Mucosa of descending colon (tissue), 3 donors: Measurements from ENCODE around the gene TSEN34. TPM values are rescaled to one million over a fixed set of nuclear protein-coding genes. Genes with fewer than 3 reads are reported as not detected.

Experiments used
- ATAC-seq: fragments of 200-7000 bp; cut with Tn5 transposase; one replicate; pipeline ENCODE4 v1.9.1; 2020; ENCODE audit warnings: mild to moderate bottlenecking, moderate library complexity
- DNase-seq, 3 donors: peaks; one replicate each; pipeline ENCODE4 v3.0.0-alpha.2; 2020
- H3K36me3 ChIP-seq: fragments of 200-600 bp; one replicate; pipeline ENCODE4 v1.8.0; 2021; ENCODE audit warnings: low read depth, mild to moderate bottlenecking
- H3K4me1 ChIP-seq: fragments of 200-600 bp; one replicate; pipeline ENCODE4 v1.8.0; 2021; ENCODE audit warnings: low read depth, mild to moderate bottlenecking
- H3K4me3 ChIP-seq: fragments of 200-600 bp; one replicate; pipeline ENCODE4 v1.8.0; 2021; ENCODE audit warnings: mild to moderate bottlenecking
- H3K9me3 ChIP-seq: fragments of 200-600 bp; one replicate; pipeline ENCODE4 v1.8.0; 2021; ENCODE audit warnings: mild to moderate bottlenecking
- intact Hi-C, 2 donors: fragments of 100-400 bp; cut with DNase I in 1 of 2; cut with micrococcal nuclease in 1 of 2; formaldehyde crosslinking; loops; one replicate each; pipeline versions ENCODE4 v1.11.0 to v1.11.1; 2022; cut with DNase I, micrococcal nuclease
- total RNA-seq, 3 donors: library from RNA; stranded (reverse); fragmentation: NEBNext Ultra II Directional in 2 of 3; extraction: Animal tissue kit (Norgen Biotek cat#: 25700) in 2 of 3; gene quantifications; one replicate each; pipeline versions ENCODE4 v1.2.1 to v1.2.4, GENCODE V29; 2021 to 2023
- TF ChIP-seq, protein P1 (sequence below): fragments of 200-600 bp; IDR thresholded peaks from one replicate; pipeline ENCODE4 v1.8.0; 2022; ENCODE audit warnings: antibody characterized with exemption, mild to moderate bottlenecking
- donor health status: DM: no; HTN: no; CAD: no; lungs with moderate emphysema.
- donor health status: DM: no; HTN: no; CAD: no.
- donor health status: DM: no; HTN: yes; CAD: no.

TSEN34 gene
- total RNA-seq, 3 donors from 2014 or later = 35.0 to 40.3 (median 35.2) TPM

DNA sequence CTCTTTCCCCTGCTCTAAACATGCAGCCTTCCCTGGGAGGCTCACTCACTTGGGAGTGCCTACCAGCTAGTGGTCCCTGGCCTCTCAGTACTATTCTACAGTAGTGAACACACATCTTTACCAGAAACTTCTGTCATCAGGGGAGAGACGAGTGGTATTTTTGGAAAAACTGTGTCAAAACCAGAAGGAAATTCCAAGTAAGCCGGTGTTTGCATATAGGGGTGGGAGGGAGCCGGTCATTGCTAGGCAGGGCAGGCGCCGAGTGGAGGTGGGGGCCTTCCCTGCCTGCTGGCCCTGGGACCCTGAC, 16.5 kb downstream of the TSEN34 start:
- Histone ChIP-seq H3K36me3 (peaks cover 7% of the 10 kb centered on the region), H3K4me3 (no peak overlapping the region), H3K4me1 (peaks cover 77% of the 10 kb centered on the region), H3K9me3 (no peaks in the 10 kb centered on the region)
- intact Hi-C loops = no loop called here
- no peak for ATAC-seq
- TF ChIP-seq, protein P1, sequence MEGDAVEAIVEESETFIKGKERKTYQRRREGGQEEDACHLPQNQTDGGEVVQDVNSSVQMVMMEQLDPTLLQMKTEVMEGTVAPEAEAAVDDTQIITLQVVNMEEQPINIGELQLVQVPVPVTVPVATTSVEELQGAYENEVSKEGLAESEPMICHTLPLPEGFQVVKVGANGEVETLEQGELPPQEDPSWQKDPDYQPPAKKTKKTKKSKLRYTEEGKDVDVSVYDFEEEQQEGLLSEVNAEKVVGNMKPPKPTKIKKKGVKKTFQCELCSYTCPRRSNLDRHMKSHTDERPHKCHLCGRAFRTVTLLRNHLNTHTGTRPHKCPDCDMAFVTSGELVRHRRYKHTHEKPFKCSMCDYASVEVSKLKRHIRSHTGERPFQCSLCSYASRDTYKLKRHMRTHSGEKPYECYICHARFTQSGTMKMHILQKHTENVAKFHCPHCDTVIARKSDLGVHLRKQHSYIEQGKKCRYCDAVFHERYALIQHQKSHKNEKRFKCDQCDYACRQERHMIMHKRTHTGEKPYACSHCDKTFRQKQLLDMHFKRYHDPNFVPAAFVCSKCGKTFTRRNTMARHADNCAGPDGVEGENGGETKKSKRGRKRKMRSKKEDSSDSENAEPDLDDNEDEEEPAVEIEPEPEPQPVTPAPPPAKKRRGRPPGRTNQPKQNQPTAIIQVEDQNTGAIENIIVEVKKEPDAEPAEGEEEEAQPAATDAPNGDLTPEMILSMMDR = no peak
- peak in 1 of 3 donors; percentile 32 for DNase-seq

DNA sequence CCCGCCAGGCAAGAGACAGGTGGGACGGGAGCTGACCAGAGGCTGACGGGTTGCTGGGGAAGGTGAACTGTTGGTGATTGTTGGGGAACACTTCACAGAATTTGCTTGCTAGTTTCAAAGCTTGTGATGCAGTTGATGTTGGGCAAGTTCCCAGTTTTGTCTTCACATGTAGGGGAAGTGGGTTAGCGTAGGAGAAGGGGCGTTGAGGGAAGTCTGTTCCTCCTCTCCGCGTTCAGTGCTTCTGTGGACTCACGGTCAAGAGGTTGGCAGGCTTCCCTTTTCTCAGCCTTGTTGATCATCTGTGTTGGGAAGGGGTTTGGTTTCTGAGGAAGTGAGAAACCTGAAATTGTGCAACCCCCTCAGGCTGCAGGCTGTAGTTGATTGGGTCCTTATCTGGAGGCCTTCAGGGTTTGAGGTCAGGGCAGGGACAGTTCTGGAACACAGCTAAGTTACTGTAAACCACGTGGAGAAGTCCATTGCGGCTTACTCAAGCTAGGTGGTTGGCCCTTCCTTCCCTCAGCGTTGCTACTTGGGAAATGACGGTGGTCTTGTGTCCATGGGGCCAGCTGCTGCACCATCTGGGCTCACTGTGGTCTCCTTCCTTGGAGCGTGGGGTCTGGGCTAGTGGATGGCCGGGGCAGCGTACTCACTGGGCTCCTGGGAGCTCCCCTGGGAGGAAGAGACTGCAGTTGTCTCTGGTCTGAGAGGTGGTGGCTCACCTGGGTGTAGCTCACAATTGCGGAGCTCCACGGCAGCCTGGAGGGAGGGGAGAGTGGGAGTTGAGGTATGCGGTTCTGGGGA, 17.1 kb downstream of the TSEN34 start:
- intact Hi-C loops = no loop called here
- H3K9me3 ChIP-seq = no peaks in the 10 kb centered on the region
- TF ChIP-seq, protein P1 = no peak
- H3K4me3 ChIP-seq = no peak overlapping the region
- DNase-seq = peak; percentile 43 to 64 (median 61)
- H3K4me1 ChIP-seq = peaks cover 72% of the 10 kb centered on the region
- peak; percentile 7 for ATAC-seq
- peaks cover 7% of the 10 kb centered on the region for H3K36me3 ChIP-seq

DNA sequence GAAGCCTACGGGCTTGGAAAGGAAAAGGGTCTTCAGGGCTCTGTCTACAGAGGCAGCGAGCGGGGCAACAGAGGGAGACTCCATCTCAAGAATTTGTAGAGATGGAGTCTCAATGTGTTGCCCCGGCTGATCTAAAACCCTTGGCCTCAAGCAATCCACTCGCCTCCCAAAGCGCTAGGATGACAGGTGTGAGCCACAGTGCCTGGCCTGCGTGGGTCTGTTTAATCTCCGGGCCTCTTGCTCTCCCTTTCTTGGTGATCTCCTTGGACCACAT, 17.6 kb downstream of the TSEN34 start:
- Histone ChIP-seq H3K9me3 (no peaks in the 10 kb centered on the region), H3K36me3 (peaks cover 7% of the 10 kb centered on the region), H3K4me3 (no peak overlapping the region), H3K4me1 (peaks cover 66% of the 10 kb centered on the region)
- no peak for DNase-seq
- ATAC-seq = no peak
- intact Hi-C loops = no loop called here
- TF ChIP-seq, protein P1 = no peak

DNA sequence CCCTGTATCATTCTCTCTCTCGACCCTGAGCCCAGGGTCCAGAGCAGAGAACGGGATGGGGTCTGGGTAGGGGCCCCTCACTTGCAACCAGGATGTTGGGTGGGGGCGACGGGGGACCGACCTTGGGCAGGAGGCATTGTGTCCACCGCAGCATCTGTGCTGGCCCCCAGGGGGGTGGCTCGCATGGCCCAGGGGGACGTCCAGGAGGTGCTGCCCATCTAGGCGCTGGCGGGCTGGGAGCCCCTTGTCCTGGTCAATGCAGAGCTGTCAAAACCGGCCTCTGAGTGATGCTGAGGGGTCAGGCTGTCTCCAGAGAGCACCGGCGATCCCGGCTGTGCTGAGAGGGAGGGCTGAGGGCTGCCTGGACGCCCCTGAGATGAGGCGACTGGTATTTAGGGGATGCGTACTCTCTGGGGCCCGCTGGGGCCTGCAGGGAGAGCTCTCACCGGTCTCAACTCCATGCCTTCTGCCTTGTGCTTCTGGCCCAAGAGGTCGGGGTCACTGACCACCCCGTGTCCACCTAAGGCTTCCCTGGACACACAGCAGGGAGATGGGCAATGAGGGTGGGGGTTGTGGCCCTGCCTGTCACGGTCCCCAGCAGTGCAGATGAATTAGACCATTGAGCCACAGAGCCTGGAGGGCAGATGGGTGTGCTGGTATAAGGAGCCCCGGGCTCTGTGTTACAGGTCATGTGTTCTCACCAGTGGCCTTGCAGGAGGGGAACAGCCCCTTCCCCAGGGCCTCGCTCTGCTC, 18.1 kb downstream of the TSEN34 start:
- intact Hi-C loops = no loop called here
- peak; percentile 26 for ATAC-seq
- TF ChIP-seq, protein P1 = no peak
- Histone ChIP-seq H3K36me3 (peaks cover 7% of the 10 kb centered on the region), H3K4me3 (no peak overlapping the region), H3K4me1 (peaks cover 61% of the 10 kb centered on the region), H3K9me3 (no peaks in the 10 kb centered on the region)
- DNase-seq = peak in 2 of 3 donors; percentile 55 to 57

DNA sequence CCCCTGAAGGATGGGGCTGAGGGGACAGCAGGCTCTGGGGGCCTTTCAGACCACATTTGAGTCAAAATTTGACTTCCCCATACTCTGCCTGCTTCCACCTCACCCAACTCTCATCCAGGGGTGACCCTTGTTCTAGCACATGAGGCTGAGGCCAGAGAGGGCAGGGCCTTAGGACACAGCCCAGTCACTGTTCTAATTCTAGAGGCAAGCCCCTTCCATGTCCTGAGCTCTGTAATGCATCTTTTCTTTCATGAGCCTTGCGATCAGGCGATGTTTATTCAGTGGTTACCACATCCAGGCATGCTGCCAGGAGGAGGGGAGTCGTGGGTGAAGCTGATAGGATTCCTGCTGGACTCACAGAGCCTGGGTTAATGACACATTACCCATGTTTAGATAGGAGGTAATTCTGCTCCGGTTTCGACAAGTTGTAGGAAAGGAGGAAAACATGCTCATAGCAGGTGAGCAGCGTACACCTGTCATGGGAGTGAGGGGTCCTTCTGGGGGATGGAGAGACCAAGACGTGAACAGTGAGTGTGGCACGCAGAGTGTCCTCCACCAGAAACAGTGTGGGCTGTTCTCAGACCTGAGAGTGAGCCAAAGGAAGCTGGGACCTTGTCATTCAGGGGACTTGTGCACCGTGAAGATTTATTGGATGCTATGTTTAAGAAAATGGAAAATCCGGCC, 18.8 kb downstream of the TSEN34 start:
- no peak overlapping the region for H3K4me3 ChIP-seq
- peaks cover 55% of the 10 kb centered on the region for H3K4me1 ChIP-seq
- DNase-seq (peak; percentile 88 to 96 (median 90)), ATAC-seq (peak; percentile 74)
- peaks cover 7% of the 10 kb centered on the region for H3K36me3 ChIP-seq
- intact Hi-C loops = no loop called here
- H3K9me3 ChIP-seq = no peaks in the 10 kb centered on the region
- TF ChIP-seq, protein P1 = no peak
